Tibial nerve (tissue), 4 donors: Measurements from ENCODE around the gene PRPH2. TPM values are rescaled to one million over a fixed set of nuclear protein-coding genes. Genes with fewer than 3 reads are reported as not detected.

Source experiments
- DNase-seq, 2 donors: peaks; one replicate each; pipeline ENCODE4 v3.0.0-alpha.2; 2019; ENCODE audit warnings: low spot score in 2 of 2
- H3K27ac ChIP-seq, 4 donors: fragments of 200-600 bp; sonication (generic) in 3 of 4; one replicate each; pipeline ENCODE4 v1.5.1; 2017 to 2019; ENCODE audit warnings: mild to moderate bottlenecking in 1 of 4
- H3K27me3 ChIP-seq, 2 donors: fragments of 200-600 bp; sonication (generic) in 1 of 2; one replicate each; pipeline versions ENCODE4 v1.5.1 to v1.6.0; 2017 to 2019
- H3K36me3 ChIP-seq, 3 donors: fragments of 200-600 bp; sonication (generic); one replicate each; pipeline ENCODE4 v1.5.1; 2018 to 2019
- H3K4me1 ChIP-seq, 4 donors: fragments of 200-600 bp; sonication (generic) in 3 of 4; one replicate each; pipeline ENCODE4 v1.5.1; 2017 to 2019
- H3K4me3 ChIP-seq, 4 donors: fragments of 200-600 bp; sonication (generic) in 3 of 4; one replicate each; pipeline ENCODE4 v1.5.1; 2017 to 2019; ENCODE audit warnings: mild to moderate bottlenecking in 1 of 4, moderate library complexity in 1 of 4
- H3K9me3 ChIP-seq, 4 donors: fragments of 200-600 bp; sonication (generic) in 3 of 4; one replicate each; pipeline ENCODE4 v1.5.1; 2017 to 2019
- EP300 ChIP-seq, 2 donors: sonication (generic); formaldehyde crosslinking; IDR thresholded peaks; one replicate each; pipeline ENCODE4 v1.6.1; 2017; ENCODE audit warnings: antibody characterized with exemption in 2 of 2, mild to moderate bottlenecking in 1 of 2
- POLR2A ChIP-seq, 2 donors: fragments of 450-650 bp; IDR thresholded peaks; one replicate each; pipeline ENCODE4 v1.6.1; 2017; ENCODE audit warnings: antibody characterized with exemption in 2 of 2, mild to moderate bottlenecking in 2 of 2, moderate library complexity in 2 of 2
- WGBS, 2 donors: methylation state at CpG; one replicate each; pipeline ENCODE4 v1.1.5; 2018; 5-methylcytosine and 5-hydroxymethylcytosine counted together
- total RNA-seq, 4 donors: library from RNA; depleted of rRNA; stranded (reverse); fragments of >200 nt; gene quantifications; one replicate each; pipeline ENCODE4 v1.1.0, GENCODE V29; 2016
- TF ChIP-seq, protein P1 (sequence below), 5 experiments: fragments of 200-600 bp in 3 of 5; fragments of 450-650 bp in 2 of 5; sonication (generic) in 3 of 5; IDR thresholded peaks; one replicate each; pipeline ENCODE4 v1.5.1; 2016 to 2019; ENCODE audit warnings: antibody characterized with exemption in 5 of 5, mild to moderate bottlenecking in 3 of 5, moderate library complexity in 2 of 5

Gene PRPH2
- total RNA-seq, 4 donors from 2014 or later = 0.22 to 1.5 (median 1.2) TPM; not detected in 1

GRCh38 chr6:42715871-42716270, 6.5 kb downstream of the PRPH2 start:
- TF ChIP-seq EP300 (IDR thresholded peaks at IDR 0.05) (no peak), POLR2A (IDR thresholded peaks at IDR 0.05) (no peak)
- TF ChIP-seq, protein P1, sequence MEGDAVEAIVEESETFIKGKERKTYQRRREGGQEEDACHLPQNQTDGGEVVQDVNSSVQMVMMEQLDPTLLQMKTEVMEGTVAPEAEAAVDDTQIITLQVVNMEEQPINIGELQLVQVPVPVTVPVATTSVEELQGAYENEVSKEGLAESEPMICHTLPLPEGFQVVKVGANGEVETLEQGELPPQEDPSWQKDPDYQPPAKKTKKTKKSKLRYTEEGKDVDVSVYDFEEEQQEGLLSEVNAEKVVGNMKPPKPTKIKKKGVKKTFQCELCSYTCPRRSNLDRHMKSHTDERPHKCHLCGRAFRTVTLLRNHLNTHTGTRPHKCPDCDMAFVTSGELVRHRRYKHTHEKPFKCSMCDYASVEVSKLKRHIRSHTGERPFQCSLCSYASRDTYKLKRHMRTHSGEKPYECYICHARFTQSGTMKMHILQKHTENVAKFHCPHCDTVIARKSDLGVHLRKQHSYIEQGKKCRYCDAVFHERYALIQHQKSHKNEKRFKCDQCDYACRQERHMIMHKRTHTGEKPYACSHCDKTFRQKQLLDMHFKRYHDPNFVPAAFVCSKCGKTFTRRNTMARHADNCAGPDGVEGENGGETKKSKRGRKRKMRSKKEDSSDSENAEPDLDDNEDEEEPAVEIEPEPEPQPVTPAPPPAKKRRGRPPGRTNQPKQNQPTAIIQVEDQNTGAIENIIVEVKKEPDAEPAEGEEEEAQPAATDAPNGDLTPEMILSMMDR (IDR thresholded peaks at IDR 0.05) = no peak
- Histone ChIP-seq H3K4me1 (no peaks in the 10 kb centered on the region), H3K4me3 (no peak overlapping the region), H3K36me3 (peaks cover 0 to 11% (median 0%) of the 10 kb centered on the region in 3 donors), H3K9me3 (peaks cover 0 to 16% (median 0%) of the 10 kb centered on the region in 4 donors), H3K27me3 (no peaks in the 10 kb centered on the region), H3K27ac (no peak overlapping the region)
- WGBS, 2 donors = 82 to 88% methylated on average over 4 of the region's 4 CpGs
- no peak for DNase-seq

- no peak for DNase-seq
- H3K27me3 ChIP-seq = no peaks in the 10 kb centered on the region
- H3K36me3 ChIP-seq = peaks cover 0 to 12% (median 0%) of the 10 kb centered on the region in 3 donors
- TF ChIP-seq, protein P1 (IDR thresholded peaks at IDR 0.05) = no peak
- TF ChIP-seq POLR2A (IDR thresholded peaks at IDR 0.05) (no peak), EP300 (IDR thresholded peaks at IDR 0.05) (no peak)
- H3K4me3 ChIP-seq = no peak overlapping the region
- 47 to 64% methylated on average over 4 of the region's 4 CpGs for WGBS, 2 donors
- H3K4me1 ChIP-seq = no peaks in the 10 kb centered on the region
- H3K27ac ChIP-seq = no peak overlapping the region
- peaks cover 0 to 16% (median 0%) of the 10 kb centered on the region in 4 donors for H3K9me3 ChIP-seq
Observed at GRCh38 chr6:42714098-42714761, 8.2 kb downstream of the PRPH2 start.

GRCh38 chr6:42711930-42712329, 10.5 kb downstream of the PRPH2 start:
- DNase-seq = no peak
- 89 to 91% methylated on average over 5 of the region's 5 CpGs for WGBS, 2 donors
- TF ChIP-seq, protein P1 (IDR thresholded peaks at IDR 0.05) = no peak
- TF ChIP-seq POLR2A (IDR thresholded peaks at IDR 0.05) (no peak), EP300 (IDR thresholded peaks at IDR 0.05) (no peak)

DNA sequence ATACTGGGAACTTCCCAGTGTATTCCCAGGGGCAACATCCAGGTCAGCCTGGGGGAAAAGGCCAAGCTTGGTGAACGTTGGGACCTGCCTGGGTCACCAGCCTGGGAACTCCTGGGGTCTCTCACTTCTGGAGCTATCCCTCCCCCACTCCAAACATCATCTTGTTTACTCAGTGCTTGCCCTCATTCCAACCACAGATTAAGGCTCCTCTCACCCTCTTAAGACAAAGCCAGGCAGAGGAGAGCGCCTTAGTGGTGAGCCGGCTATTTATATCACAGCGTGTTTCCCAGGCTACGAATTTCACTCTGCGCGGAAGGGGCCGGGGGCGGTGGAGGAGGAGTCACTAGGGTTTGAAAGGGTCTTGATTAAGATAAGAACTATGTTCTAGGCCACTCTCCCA, 12.1 kb downstream of the PRPH2 start:
- no peak for TF ChIP-seq EP300 (IDR thresholded peaks at IDR 0.05)
- TF ChIP-seq, protein P1 (IDR thresholded peaks at IDR 0.05) = no peak
- no peak for TF ChIP-seq POLR2A (IDR thresholded peaks at IDR 0.05)
- Histone ChIP-seq H3K27ac (no peak overlapping the region), H3K27me3 (no peaks in the 10 kb centered on the region), H3K4me3 (no peak overlapping the region), H3K9me3 (peaks cover 0 to 16% (median 0%) of the 10 kb centered on the region in 4 donors), H3K36me3 (peaks cover 0 to 12% (median 0%) of the 10 kb centered on the region in 3 donors), H3K4me1 (no peaks in the 10 kb centered on the region)
- 26 to 33% methylated on average over 9 of the region's 9 CpGs for WGBS, 2 donors
- DNase-seq = no peak

More at GRCh38 chr6:42711930-42712329, 10.5 kb downstream of the PRPH2 start:
- peaks cover 0 to 12% (median 0%) of the 10 kb centered on the region in 3 donors for H3K36me3 ChIP-seq
- peaks cover 0 to 16% (median 0%) of the 10 kb centered on the region in 4 donors for H3K9me3 ChIP-seq
- H3K4me3 ChIP-seq = no peak overlapping the region
- no peaks in the 10 kb centered on the region for H3K27me3 ChIP-seq
- no peaks in the 10 kb centered on the region for H3K4me1 ChIP-seq
- no peak overlapping the region for H3K27ac ChIP-seq

- TF ChIP-seq POLR2A (IDR thresholded peaks at IDR 0.05) = no peak
- no peak for DNase-seq
- peaks cover 0 to 12% (median 0%) of the 10 kb centered on the region in 3 donors for H3K36me3 ChIP-seq
- H3K9me3 ChIP-seq = peaks cover 0 to 16% (median 0%) of the 10 kb centered on the region in 4 donors
- H3K4me3 ChIP-seq = no peak overlapping the region
- H3K27me3 ChIP-seq = no peaks in the 10 kb centered on the region
- no peaks in the 10 kb centered on the region for H3K4me1 ChIP-seq
- no peak overlapping the region for H3K27ac ChIP-seq
- 92 to 93% methylated on average over 5 to 6 of the region's 6 CpGs for WGBS, 2 donors
Observed at GRCh38 chr6:42709871-42710270, 12.5 kb downstream of the PRPH2 start.
